SU-DHL-6 (cell line): ENCODE measurements around the gene SPRR1B.

ENCODE experiments used
- EZH2phosphoT487 ChIP-seq: fragments of 200-600 bp; sonication (generic), shearing (Covaris generic); conservative IDR thresholded peaks from 2 replicates; pipeline ENCODE4 v1.6.1; 2018; ENCODE audit warnings: mild to moderate bottlenecking, antibody characterized with exemption, low read length, moderate library complexity, mixed read lengths
- TF ChIP-seq, protein P1 (sequence below): fragments of 200-600 bp; sonication (generic); IDR thresholded peaks from one replicate; pipeline ENCODE4 v1.5.1; 2017; ENCODE audit warnings: antibody characterized with exemption, mild to moderate bottlenecking, low read length, moderate library complexity; ENCODE audit not compliant: insufficient read depth, poor library complexity, severe bottlenecking

- TF ChIP-seq, protein P1, sequence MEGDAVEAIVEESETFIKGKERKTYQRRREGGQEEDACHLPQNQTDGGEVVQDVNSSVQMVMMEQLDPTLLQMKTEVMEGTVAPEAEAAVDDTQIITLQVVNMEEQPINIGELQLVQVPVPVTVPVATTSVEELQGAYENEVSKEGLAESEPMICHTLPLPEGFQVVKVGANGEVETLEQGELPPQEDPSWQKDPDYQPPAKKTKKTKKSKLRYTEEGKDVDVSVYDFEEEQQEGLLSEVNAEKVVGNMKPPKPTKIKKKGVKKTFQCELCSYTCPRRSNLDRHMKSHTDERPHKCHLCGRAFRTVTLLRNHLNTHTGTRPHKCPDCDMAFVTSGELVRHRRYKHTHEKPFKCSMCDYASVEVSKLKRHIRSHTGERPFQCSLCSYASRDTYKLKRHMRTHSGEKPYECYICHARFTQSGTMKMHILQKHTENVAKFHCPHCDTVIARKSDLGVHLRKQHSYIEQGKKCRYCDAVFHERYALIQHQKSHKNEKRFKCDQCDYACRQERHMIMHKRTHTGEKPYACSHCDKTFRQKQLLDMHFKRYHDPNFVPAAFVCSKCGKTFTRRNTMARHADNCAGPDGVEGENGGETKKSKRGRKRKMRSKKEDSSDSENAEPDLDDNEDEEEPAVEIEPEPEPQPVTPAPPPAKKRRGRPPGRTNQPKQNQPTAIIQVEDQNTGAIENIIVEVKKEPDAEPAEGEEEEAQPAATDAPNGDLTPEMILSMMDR, result no peak
- no peak for TF ChIP-seq EZH2phosphoT487
Measured at GRCh38 chr1:153081736-153082135, 50.7 kb downstream of the SPRR1B start.
